Measurements from ENCODE around the gene FOXK2. TPM values are rescaled to one million over a fixed set of nuclear protein-coding genes. Genes with fewer than 3 reads are reported as not detected.
"Not testable (repeated sequence)": the region's sequence is repeated elsewhere in the genome, so short reads cannot be mapped to it uniquely, and the experiment has no call there.

The FOXK2 gene
- total RNA-seq, 2 donors from 2014 or later = 34.8 to 85.1 TPM

DNA sequence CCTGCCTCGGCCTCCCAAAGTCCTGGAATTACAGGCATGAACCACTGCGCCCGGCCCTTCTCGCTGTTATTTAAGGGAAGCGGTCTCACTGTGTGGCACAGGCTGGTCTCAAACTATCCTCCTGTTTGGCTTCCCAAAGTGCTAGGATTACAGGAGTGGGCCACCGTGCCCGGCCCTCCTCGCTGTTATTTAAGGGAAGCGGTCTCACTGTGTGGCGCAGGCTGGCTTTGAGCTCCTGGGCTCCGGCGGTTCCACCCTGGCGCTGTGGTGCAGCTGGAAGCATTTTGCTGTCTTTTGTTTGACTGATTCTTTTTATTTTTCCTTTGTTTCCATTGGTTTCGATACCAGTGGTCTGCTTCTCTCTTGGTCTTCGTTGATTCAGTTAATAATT is 40.7 kb downstream of the FOXK2 start:
- no peak for ATAC-seq (ENCODE audit: insufficient number of reproducible peaks, low FRiP score, low read depth)
- no peak for DNase-seq (ENCODE audit: low spot score)
- H3K36me3 ChIP-seq = no peaks in the 10 kb centered on the region
- no peak overlapping the region for H3K4me3 ChIP-seq
- no peak overlapping the region for H3K27ac ChIP-seq
- TF ChIP-seq, protein P1, sequence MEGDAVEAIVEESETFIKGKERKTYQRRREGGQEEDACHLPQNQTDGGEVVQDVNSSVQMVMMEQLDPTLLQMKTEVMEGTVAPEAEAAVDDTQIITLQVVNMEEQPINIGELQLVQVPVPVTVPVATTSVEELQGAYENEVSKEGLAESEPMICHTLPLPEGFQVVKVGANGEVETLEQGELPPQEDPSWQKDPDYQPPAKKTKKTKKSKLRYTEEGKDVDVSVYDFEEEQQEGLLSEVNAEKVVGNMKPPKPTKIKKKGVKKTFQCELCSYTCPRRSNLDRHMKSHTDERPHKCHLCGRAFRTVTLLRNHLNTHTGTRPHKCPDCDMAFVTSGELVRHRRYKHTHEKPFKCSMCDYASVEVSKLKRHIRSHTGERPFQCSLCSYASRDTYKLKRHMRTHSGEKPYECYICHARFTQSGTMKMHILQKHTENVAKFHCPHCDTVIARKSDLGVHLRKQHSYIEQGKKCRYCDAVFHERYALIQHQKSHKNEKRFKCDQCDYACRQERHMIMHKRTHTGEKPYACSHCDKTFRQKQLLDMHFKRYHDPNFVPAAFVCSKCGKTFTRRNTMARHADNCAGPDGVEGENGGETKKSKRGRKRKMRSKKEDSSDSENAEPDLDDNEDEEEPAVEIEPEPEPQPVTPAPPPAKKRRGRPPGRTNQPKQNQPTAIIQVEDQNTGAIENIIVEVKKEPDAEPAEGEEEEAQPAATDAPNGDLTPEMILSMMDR (IDR thresholded peaks at IDR 0.05) = no peak
- H3K9me3 ChIP-seq = no peaks in the 10 kb centered on the region
- H3K27me3 ChIP-seq (replicated peaks; ENCODE audit: insufficient read depth) = no peaks in the 10 kb centered on the region
- H3K4me1 ChIP-seq (ENCODE audit: control insufficient read depth in 1 of 2, low read depth in 2 of 2) = peaks cover 8 to 26% of the 10 kb centered on the region in 2 donors

DNA sequence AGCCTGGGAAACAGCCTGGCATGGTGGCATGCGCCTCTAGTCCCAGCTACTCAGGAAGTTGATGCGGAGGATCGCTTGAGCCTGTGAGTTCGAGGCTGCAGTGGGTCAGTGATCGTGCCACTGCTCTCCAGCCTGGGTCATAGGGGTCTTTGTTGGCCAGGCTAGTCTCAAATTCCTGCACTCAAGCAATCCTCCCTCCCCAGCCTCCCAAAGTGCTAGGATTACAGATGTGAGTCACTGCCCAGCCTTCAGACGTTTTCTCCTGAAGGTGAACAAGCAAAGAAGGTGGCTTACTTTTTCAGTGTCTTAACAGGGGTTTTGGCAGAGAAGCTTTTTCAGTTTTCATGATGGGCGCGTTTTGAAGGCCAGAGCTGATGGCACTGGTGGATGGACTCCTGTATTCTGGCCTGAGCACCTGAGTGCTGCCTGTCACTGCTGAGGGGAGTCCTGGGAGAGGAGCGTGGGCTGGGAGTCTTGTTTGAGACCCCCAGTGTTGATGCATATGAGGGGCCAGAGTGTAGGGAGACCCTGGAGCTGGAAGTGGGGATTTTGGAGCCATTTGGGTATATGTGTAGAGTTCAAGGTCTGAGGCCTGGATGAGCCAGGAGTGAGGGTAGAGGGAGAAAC is 41.4 kb downstream of the FOXK2 start:
- H3K9me3 ChIP-seq = no peaks in the 10 kb centered on the region
- TF ChIP-seq, protein P1 (IDR thresholded peaks at IDR 0.05) = no peak
- peaks cover 15 to 32% of the 10 kb centered on the region in 2 donors for H3K4me1 ChIP-seq (ENCODE audit: control insufficient read depth in 1 of 2, low read depth in 2 of 2)
- H3K27me3 ChIP-seq (replicated peaks; ENCODE audit: insufficient read depth) = no peaks in the 10 kb centered on the region
- no peak overlapping the region for H3K4me3 ChIP-seq
- no peaks in the 10 kb centered on the region for H3K36me3 ChIP-seq
- H3K27ac ChIP-seq = no peak overlapping the region
- DNase-seq (ENCODE audit: low spot score) (no peak), ATAC-seq (ENCODE audit: insufficient number of reproducible peaks, low FRiP score, low read depth) (no peak)

DNA sequence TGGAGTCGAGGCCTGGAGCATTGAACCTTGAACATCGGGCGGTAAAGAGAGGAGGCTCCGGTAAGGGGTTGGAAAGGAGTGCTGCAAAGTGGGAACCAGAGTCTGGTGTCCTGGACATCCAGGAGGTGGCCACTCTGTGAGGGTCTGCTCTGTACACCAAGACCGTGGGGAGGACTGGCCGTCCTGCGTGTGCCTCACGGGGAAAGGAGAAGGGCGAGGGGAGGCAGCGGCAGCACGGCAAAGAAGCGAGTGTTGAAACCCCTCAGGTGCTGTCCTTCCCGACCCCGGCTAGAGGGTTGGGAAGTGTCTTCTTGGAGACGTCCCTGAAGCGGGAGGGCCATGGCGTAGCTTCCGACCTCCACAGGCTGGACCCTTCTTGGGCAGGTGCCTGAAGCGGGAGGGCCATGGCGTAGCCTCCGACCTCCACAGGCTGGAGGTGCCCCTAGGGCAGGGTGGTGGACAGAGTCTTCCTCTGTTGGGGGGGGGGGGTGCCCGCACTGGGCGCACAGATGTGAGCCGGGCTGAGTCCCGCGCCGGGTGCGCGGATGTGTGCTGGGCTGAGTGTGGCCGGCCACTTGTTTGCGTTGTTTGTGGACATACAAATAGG is 42.0 kb downstream of the FOXK2 start:
- no peak overlapping the region for H3K27ac ChIP-seq
- DNase-seq (ENCODE audit: low spot score) = no peak
- H3K9me3 ChIP-seq = no peaks in the 10 kb centered on the region
- H3K4me1 ChIP-seq (ENCODE audit: control insufficient read depth in 1 of 2, low read depth in 2 of 2) = peaks cover 17 to 37% of the 10 kb centered on the region in 2 donors
- H3K36me3 ChIP-seq = no peaks in the 10 kb centered on the region
- H3K4me3 ChIP-seq = no peak overlapping the region
- TF ChIP-seq, protein P1 (IDR thresholded peaks at IDR 0.05) = no peak
- H3K27me3 ChIP-seq (replicated peaks; ENCODE audit: insufficient read depth) = no peaks in the 10 kb centered on the region
- ATAC-seq (ENCODE audit: insufficient number of reproducible peaks, low FRiP score, low read depth) = no peak

DNA sequence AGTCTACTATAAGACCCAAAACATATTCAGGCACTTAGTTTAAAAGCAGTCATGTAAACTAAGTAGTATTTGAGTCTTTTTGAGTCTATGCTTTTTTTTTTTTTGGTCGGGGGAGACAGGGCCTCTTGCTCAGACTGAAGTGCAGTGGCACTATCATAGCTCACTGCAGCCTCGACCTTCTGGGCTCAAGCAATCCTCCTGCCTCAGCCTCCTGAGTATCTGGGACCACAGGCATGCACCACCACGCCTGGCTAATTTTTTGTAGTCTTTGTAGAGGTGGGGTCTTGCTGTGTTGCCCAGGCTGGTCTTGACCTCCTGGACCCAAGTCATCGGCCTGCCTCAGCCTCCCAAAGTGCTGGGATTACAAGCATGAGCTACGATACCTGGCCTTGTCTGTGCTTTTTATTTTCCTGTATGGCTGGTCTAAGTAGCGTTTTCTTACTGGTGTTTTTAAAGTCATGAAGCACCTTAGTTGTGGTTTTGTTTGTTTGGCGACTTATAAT is 43.2 kb downstream of the FOXK2 start:
- not testable (repeated sequence) for DNase-seq (ENCODE audit: low spot score); H3K4me3 ChIP-seq; ATAC-seq (ENCODE audit: insufficient number of reproducible peaks, low FRiP score, low read depth); H3K27me3 ChIP-seq (replicated peaks; ENCODE audit: insufficient read depth); H3K27ac ChIP-seq; H3K36me3 ChIP-seq; H3K9me3 ChIP-seq
- peaks cover 17 to 39% of the 10 kb centered on the region in 2 donors for H3K4me1 ChIP-seq (ENCODE audit: control insufficient read depth in 1 of 2, low read depth in 2 of 2)

DNA sequence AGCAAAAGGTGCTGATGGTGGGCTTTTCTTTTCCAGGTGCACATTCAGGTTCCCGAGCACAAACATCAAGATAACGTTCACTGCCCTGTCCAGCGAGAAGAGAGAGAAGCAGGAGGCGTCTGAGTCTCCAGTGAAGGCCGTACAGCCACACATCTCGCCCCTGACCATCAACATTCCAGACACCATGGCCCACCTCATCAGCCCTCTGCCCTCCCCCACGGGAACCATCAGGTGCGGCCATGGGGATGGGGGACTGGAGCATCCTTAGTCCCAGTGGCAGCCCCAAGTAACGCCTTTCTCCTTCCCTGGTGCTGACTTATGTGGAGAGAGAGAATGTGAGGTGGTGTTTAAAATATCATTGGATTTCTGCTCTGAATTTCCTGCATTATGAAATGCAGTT is 43.8 kb downstream of the FOXK2 start:
- ATAC-seq (ENCODE audit: insufficient number of reproducible peaks, low FRiP score, low read depth) (no peak), DNase-seq (ENCODE audit: low spot score) (no peak)
- Histone ChIP-seq H3K9me3 (no peaks in the 10 kb centered on the region), H3K4me1 (ENCODE audit: control insufficient read depth in 1 of 2, low read depth in 2 of 2) (peaks cover 17 to 44% of the 10 kb centered on the region in 2 donors), H3K36me3 (no peaks in the 10 kb centered on the region), H3K27me3 (replicated peaks; ENCODE audit: insufficient read depth) (no peaks in the 10 kb centered on the region), H3K4me3 (no peak overlapping the region), H3K27ac (no peak overlapping the region)
- TF ChIP-seq, protein P1 (IDR thresholded peaks at IDR 0.05) = no peak

DNA sequence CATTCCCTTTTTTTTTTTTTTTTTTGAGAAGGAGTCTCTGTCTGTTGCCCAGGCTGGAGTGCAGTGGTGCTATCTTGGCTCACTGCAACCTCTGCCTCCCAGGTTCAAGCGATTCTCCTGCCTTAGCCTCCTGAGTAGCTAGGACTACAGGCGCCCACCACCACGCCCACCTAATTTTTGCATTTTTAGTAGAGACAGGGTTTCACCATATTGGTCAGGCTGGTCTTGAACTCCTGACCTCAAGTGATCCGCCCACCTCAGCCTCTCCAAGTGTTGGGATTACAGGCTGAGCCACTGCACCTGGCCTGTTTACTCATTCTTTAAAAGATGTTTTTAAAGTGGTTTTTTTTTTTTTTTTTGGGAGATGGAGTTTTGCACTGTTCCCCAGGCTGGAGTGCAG is 44.2 kb downstream of the FOXK2 start:
- not testable (repeated sequence) for H3K27me3 ChIP-seq (replicated peaks; ENCODE audit: insufficient read depth); DNase-seq (ENCODE audit: low spot score); H3K27ac ChIP-seq; H3K4me3 ChIP-seq; ATAC-seq (ENCODE audit: insufficient number of reproducible peaks, low FRiP score, low read depth); H3K36me3 ChIP-seq; H3K9me3 ChIP-seq
- H3K4me1 ChIP-seq (ENCODE audit: control insufficient read depth in 1 of 2, low read depth in 2 of 2) = peaks cover 21 to 49% of the 10 kb centered on the region in 2 donors

Data from thoracic aorta (tissue), 2 donors.